HEK293 (cell line): ENCODE measurements around the gene ANTXRL.

Source experiments
- CTCF ChIP-seq: fragments of 450-650 bp; formaldehyde crosslinking; IDR thresholded peaks from 2 replicates; pipeline ENCODE4 v1.5.1; 2016; ENCODE audit warnings: missing biosample characterization, missing genetic modification characterization
- INSM2 ChIP-seq: fragments of 450-650 bp; formaldehyde crosslinking; IDR thresholded peaks from 2 replicates; pipeline ENCODE4 v1.5.1; 2016; ENCODE audit warnings: missing biosample characterization, missing genetic modification characterization
- KLF8 ChIP-seq: fragments of 450-650 bp; formaldehyde crosslinking; IDR thresholded peaks from 2 replicates; pipeline ENCODE4 v1.5.1; 2016; ENCODE audit warnings: missing biosample characterization, missing genetic modification characterization
- YY2 ChIP-seq: fragments of 450-650 bp; formaldehyde crosslinking; IDR thresholded peaks from 2 replicates; pipeline ENCODE4 v1.5.1; 2016; ENCODE audit warnings: missing biosample characterization, missing genetic modification characterization
- ZBTB1 ChIP-seq: fragments of 450-650 bp; formaldehyde crosslinking; IDR thresholded peaks from 2 replicates; pipeline ENCODE4 v1.5.1; 2016; ENCODE audit warnings: missing biosample characterization, missing genetic modification characterization
- ZNF785 ChIP-seq: fragments of 450-650 bp; formaldehyde crosslinking; IDR thresholded peaks from 2 replicates; pipeline ENCODE4 v1.5.1; 2016; ENCODE audit warnings: missing biosample characterization, missing genetic modification characterization
- ZNF792 ChIP-seq: fragments of 450-650 bp; formaldehyde crosslinking; IDR thresholded peaks from 2 replicates; pipeline ENCODE4 v1.5.1; 2016; ENCODE audit warnings: missing biosample characterization, missing genetic modification characterization

- TF ChIP-seq CTCF (tag by site-specific recombination) (no peak), INSM2 (tag by site-specific recombination) (no peak), ZNF785 (tag by site-specific recombination) (no peak), ZBTB1 (tag by site-specific recombination) (no peak), YY2 (tag by site-specific recombination) (no peak), KLF8 (no peak), ZNF792 (tag by site-specific recombination) (no peak)
Observed at GRCh38 chr10:46306516-46307184, 19.9 kb downstream of the ANTXRL start.
